ENCODE data around the gene KLHL18. TPM values are rescaled to one million over a fixed set of nuclear protein-coding genes. Genes with fewer than 3 reads are reported as not detected.

The KLHL18 gene
- polyA plus RNA-seq, 1 donor (not counting 4 experiments of a cell fraction or from before 2014, with no cell fraction given): 33.4 TPM

GRCh38 chr3:47340866-47341265, 58.1 kb downstream of the KLHL18 start:
- FAIRE-seq: no peak
- Histone ChIP-seq H3K4me1 (ENCODE audit: control insufficient read depth, extremely low read depth, insufficient read depth, low read length) (no peaks in the 10 kb centered on the region), H3K9me3 (ENCODE audit: control insufficient read depth, low read depth, low read length) (no peaks in the 10 kb centered on the region), H2AFZ (ENCODE audit: control insufficient read depth, low read length) (no peak overlapping the region), H3K36me3 (ENCODE audit: control insufficient read depth in 2 of 2, extremely low read depth in 1 of 2, insufficient read depth in 2 of 2, low read length in 2 of 2) (peaks cover 21 to 37% of the 10 kb centered on the region in 2 experiments), H3K9ac (ENCODE audit: control insufficient read depth, extremely low read depth, insufficient read depth, low read length) (no peak overlapping the region), H3K4me3 (ENCODE audit: control insufficient read depth in 2 of 3, extremely low read depth in 1 of 3, insufficient read depth in 2 of 3, low read depth in 1 of 3, low read length in 3 of 3) (no peak overlapping the region), H3K9me1 (ENCODE audit: control insufficient read depth, extremely low read depth, insufficient read depth, low read length) (no peaks in the 10 kb centered on the region), H4K20me1 (ENCODE audit: control insufficient read depth, extremely low read depth, insufficient read depth, low read length) (no peaks in the 10 kb centered on the region), H3K27ac (ENCODE audit: control insufficient read depth, insufficient read depth, low read length) (no peak overlapping the region), H3K4me2 (ENCODE audit: control insufficient read depth, extremely low read depth, insufficient read depth, low read depth, low read length) (no peak overlapping the region), H3K79me2 (ENCODE audit: control insufficient read depth, insufficient read depth, low read length) (no peaks in the 10 kb centered on the region), H3K27me3 (ENCODE audit: control insufficient read depth, extremely low read depth, insufficient read depth, low read length) (no peaks in the 10 kb centered on the region)
- no peak for TF ChIP-seq CTCF (optimal IDR thresholded peaks at IDR 0.05 in 1 of 3, IDR thresholded peaks at IDR 0.05 in 1 of 3, conservative IDR thresholded peaks at IDR 0.05 in 1 of 3; ENCODE audit: extremely low read depth in 1 of 3, insufficient read depth in 2 of 3, low read length in 3 of 3)
- TF ChIP-seq EZH2 (IDR thresholded peaks at IDR 0.05; ENCODE audit: low read length): no peak
- dilution Hi-C loops (cut with MboI; ENCODE audit: extremely low pct_ligation_motif_present, low sequenced_read_pairs): no loop called here
- DNase-seq (ENCODE audit: low read depth, low spot score): no peak

- Histone ChIP-seq H3K4me3 (ENCODE audit: control insufficient read depth in 2 of 3, extremely low read depth in 1 of 3, insufficient read depth in 2 of 3, low read depth in 1 of 3, low read length in 3 of 3) (no peak overlapping the region), H3K27ac (ENCODE audit: control insufficient read depth, insufficient read depth, low read length) (no peak overlapping the region), H3K9ac (ENCODE audit: control insufficient read depth, extremely low read depth, insufficient read depth, low read length) (no peak overlapping the region), H3K4me2 (ENCODE audit: control insufficient read depth, extremely low read depth, insufficient read depth, low read depth, low read length) (no peak overlapping the region), H4K20me1 (ENCODE audit: control insufficient read depth, extremely low read depth, insufficient read depth, low read length) (no peaks in the 10 kb centered on the region), H3K9me3 (ENCODE audit: control insufficient read depth, low read depth, low read length) (no peaks in the 10 kb centered on the region), H3K9me1 (ENCODE audit: control insufficient read depth, extremely low read depth, insufficient read depth, low read length) (no peaks in the 10 kb centered on the region), H3K4me1 (ENCODE audit: control insufficient read depth, extremely low read depth, insufficient read depth, low read length) (no peaks in the 10 kb centered on the region), H3K36me3 (ENCODE audit: control insufficient read depth in 2 of 2, extremely low read depth in 1 of 2, insufficient read depth in 2 of 2, low read length in 2 of 2) (peaks cover 20 to 31% of the 10 kb centered on the region in 2 experiments), H3K79me2 (ENCODE audit: control insufficient read depth, insufficient read depth, low read length) (no peaks in the 10 kb centered on the region), H2AFZ (ENCODE audit: control insufficient read depth, low read length) (no peak overlapping the region), H3K27me3 (ENCODE audit: control insufficient read depth, extremely low read depth, insufficient read depth, low read length) (no peaks in the 10 kb centered on the region)
- FAIRE-seq (no peak), DNase-seq (ENCODE audit: low read depth, low spot score) (no peak)
- dilution Hi-C loops (cut with MboI; ENCODE audit: extremely low pct_ligation_motif_present, low sequenced_read_pairs): no loop called here
- TF ChIP-seq CTCF (optimal IDR thresholded peaks at IDR 0.05 in 1 of 3, IDR thresholded peaks at IDR 0.05 in 1 of 3, conservative IDR thresholded peaks at IDR 0.05 in 1 of 3; ENCODE audit: extremely low read depth in 1 of 3, insufficient read depth in 2 of 3, low read length in 3 of 3) (no peak), EZH2 (IDR thresholded peaks at IDR 0.05; ENCODE audit: low read length) (no peak)
Observed at GRCh38 chr3:47342151-47342550, 59.4 kb downstream of the KLHL18 start.
